ENCODE results near the gene ZNF367. TPM values are rescaled to one million over a fixed set of nuclear protein-coding genes. Genes with fewer than 3 reads are reported as not detected.
A peak's percentile ranks its signal among the peaks of the same experiment; 100 is the strongest.

The ZNF367 gene
- polyA plus RNA-seq (ENCODE audit: insufficient read length): 5.2 TPM

DNA sequence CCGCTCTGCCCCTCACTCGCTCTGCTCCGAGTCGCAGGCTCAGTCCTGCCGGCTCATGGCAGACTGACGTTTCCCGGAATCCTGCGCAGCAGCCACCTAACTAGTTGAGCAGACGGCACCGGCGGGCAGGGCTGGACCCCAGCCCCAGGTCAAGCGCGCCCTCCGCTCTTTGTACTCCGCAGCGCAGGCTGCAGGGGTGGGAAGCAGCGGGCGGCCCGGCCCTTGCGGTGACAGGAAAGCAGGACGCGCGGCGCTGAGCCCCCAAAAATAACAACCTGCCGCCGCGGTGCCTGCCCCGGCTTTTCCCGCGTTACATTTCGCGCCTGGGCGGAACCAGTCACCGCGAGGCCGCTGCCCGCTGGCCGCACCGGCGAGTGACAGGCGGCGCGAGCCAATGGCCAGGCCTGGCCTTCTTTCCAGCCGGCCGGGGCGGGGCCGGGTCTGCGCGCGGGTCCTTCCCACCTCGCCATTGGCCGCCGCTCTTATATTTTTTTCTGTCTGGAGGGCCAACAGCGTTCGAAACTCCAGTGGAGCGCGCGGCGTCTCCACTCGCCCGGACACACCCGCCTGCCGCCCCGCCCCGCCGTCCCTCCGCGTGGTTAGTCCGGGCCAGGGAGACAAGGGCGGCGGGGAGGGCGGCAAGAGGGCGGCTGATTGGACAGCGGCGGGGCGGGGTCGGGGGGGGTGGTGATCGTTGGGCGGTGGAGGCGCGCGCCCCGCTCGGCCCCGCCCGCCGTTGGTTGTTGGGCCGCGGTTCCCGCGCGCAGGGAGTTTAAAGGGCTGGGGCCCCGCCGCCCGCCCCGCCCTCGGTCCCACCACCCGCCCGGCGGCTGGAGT is at the start of gene ZNF367:
Gene ZNF367 (minus strand): TSS at position 288 of the 837 bp plus-strand sequence. CDS start 338 bp downstream, outside the sequence.
- peak; percentile 87 for DNase-seq (ENCODE audit: low read depth)

DNA sequence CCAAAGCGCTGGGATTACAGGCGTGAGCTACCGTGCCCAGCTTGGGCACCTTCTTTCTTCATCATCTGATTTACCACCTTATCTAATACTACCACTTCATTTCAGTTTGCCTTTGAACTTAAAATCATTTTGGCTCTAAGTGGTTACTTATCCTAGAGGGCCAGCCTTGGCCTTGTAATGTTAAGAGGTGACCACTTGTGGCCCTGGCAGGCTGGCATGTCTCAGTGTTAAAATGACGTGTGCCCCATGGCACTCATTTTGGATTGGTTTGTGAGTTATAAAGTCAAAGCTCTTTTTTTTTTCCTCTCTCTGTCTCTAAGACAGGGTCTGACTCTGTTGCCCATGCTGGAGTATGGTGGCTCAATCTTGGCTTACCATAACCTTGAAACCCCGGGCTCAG is 49.6 kb upstream of the ZNF367 start:
- DNase-seq (ENCODE audit: low read depth): no peak

DNA sequence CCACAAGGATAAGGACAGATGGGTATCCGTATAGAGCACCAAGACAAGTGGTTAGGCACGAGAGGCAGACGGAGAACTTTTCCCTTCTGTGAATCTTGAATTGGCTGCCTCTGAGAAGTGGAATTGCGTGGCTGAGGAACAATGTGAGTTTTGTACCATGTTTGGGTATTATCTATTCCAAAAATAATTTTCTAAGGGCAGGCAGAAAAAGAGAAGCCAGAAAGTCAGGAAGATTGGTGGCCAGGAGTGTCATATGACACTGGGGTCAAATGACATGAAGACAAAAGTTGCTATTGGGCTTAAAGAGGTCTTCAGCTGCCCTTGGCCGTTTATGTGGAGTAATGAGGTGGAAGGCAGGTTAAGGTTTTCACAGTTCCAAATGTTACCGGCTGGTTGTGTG is 46.3 kb upstream of the ZNF367 start:
- DNase-seq (ENCODE audit: low read depth): no peak

DNA sequence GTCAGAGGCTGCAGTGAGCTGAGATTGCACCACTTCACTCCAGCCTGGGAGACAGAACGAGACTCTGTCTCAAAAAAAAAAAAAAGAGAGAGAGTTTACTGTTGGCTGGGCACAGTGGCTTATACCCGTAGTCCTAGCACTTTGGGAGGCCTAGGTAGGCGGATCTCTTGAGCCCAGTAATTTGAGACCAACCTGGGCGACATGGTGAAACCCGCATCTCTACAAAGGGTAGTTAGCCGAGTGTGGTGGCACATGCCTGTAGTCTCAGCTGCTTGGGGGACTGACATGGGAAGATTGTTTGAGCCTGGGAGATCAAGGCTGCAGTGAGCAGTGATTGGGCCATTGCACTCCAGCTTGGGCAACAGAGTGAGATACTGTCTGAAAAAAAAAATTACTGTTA is 44.4 kb upstream of the ZNF367 start:
- no peak for DNase-seq (ENCODE audit: low read depth)

DNA sequence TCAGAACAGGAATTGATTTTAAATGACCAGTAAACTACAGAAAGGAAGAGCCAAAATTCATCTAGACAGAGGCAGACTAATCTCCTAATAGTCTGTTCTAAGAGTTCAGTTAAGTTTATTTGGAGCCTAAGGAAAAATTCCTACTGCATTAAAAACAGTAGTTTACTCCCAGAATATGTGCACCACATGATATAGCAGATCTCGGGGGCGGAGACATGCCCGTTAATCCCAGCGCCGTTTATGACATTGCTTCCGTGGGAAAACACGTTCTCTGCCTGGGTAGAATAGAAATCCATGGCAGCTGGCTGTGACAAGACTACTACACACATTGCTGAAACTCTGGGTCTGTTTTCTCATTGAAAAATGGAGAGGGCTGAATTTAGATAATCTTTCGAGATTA is 43.2 kb upstream of the ZNF367 start:
- DNase-seq (ENCODE audit: low read depth): no peak

DNA sequence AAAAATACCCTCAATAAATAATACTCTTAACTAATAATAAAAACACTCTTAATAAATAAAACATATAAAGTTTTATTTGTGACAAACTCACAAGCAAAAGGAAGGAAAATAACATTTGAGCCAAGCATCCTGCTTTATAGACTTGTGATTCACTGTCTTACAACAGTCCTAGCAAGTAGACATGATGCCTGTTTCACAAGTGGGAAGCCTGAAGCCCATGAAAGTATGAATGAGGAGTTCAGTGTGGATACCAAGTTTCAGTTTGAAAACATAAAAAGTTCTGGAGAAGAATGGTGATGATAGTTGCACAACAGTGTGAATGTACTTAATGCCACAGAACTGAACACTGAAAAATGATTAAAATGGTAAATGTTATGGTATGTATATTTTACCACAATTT is 42.7 kb upstream of the ZNF367 start:
- DNase-seq (ENCODE audit: low read depth): no peak

DNA sequence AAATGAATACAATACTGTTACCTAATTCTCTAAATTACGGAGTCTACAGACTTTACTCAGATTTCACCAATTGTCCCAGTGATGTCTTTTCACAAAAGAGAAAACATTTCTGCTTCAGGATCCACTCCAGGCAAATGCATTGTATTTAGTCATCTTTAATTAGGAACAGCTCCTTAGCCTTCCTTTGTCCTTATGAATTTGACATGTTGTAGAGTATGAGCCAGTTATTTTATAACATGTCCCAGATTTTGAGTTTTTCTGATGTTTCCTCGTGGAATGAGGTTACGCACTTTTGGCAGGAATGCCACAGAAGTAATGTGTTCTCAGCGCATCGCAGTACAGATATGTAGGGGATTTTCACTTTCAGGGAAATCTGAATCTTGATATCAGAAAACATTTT is 42.3 kb upstream of the ZNF367 start:
- DNase-seq (ENCODE audit: low read depth): peak; percentile 11

DNA sequence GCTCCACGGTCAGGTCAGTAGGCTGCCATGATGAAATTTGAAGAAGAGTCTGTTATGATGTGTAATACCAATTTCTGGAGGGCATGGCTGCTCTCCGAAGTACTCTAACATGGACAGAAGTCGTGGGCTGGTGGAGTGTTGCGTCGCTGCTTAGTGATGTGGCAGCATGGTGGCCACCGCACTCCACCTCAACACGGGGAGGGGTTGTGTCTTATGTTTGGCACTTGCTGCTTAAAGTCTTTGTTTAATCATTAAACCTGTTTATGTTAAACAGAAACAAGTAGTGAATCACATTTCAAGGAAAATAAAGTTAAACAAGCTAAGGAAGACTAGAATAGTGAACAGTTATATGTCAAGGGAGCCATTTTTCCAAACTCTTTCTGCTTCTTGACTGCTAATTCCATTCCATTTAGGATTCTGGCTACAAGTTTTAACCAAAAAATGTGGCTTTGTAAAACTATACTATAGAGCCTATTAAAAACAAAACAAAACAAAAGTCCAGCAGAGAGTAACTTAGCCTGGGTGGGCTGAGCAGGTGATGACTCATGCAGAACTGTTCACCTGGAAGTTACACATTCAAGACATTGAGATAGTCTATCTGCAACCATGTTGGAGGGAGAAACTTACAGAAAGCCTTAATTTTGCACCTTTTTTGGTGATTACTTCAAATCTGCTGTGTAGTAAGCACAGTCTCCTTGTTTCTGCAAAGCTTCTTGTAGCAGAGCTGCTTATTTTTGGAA is 41.3 kb upstream of the ZNF367 start:
- DNase-seq (ENCODE audit: low read depth): no peak

GRCh38 chr9:96458226-96458625 is 40.1 kb upstream of the ZNF367 start:
- no peak for DNase-seq (ENCODE audit: low read depth)

DNA sequence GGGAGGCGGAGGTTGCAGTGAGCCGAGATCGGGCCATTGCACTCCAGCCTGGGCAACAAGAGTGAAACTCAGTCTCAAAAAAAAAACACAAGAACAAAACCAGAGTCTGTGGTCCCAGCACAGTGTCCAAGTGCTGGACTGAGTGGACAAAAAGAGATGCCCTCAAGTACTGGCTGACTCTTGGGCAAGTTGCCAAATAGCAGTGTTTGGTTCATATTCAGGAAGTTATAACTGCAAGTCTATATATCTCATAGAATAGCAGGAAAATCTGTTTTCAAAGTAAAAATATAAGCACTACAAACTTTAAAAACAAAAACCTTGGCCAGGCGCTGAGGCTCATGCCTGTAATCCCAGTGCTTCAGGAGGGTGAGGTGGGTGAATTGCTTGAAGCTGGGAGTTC is 39.1 kb upstream of the ZNF367 start:
- DNase-seq (ENCODE audit: low read depth): no peak

DNA sequence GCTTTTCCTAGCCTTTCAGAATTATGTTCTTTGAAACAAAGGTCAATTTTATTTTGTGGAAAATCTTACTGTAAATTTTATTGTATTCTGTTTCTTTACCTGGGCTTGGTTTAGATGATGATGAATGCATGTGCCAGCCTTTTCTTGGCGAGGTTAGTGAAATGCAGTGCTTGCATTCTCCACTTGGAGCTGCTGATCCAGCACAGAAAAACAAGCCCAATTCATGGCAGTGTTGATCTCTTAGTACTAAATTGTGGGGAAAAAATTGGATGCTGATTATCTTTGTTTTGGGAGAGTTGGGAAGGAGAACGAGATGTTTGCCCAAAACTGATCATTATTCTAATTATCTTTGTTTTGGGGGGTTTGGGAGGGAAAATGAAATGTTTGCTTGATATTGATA is 35.5 kb upstream of the ZNF367 start:
- DNase-seq (ENCODE audit: low read depth): peak; percentile 20

- DNase-seq (ENCODE audit: low read depth): no peak
Observed at GRCh38 chr9:96450613-96451528, 32.7 kb upstream of the ZNF367 start.

DNA sequence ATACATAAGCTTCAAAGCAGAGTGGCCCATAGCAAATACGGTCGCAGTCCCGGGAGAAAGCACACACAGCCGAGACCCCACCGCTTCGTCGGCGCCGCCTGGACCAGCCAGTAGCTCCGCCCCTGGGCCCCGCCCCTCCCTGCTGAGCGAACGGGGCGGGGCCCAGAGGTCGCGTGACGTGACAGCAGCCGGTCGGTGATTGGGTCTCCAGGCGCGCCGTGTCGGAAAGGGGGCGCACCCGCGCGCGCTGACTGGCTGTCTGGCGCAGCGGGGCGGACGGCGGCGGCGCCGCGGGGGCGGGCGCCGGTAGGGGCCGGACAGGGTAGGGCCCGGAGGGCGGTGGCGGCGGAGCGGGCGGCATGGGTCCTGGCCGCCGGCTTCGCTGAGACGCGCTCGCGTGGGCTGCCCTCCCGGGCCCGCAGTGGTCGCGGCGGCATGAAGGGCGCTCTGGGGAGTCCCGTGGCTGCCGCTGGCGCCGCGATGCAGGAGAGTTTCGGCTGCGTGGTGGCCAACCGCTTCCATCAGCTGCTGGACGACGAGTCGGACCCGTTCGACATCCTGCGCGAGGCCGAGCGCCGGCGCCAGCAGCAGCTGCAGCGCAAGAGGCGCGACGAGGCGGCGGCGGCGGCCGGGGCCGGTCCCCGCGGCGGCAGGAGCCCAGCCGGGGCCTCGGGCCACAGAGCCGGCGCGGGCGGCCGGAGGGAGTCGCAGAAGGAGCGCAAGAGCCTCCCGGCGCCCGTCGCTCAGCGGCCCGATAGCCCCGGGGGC is 31.9 kb upstream of the ZNF367 start, which contains the start of gene HABP4:
Gene HABP4 (plus strand): TSS at position 325 of the 768 bp plus-strand sequence. CDS start 111 bp downstream, at position 436.
- DNase-seq (ENCODE audit: low read depth): peak; percentile 87

DNA sequence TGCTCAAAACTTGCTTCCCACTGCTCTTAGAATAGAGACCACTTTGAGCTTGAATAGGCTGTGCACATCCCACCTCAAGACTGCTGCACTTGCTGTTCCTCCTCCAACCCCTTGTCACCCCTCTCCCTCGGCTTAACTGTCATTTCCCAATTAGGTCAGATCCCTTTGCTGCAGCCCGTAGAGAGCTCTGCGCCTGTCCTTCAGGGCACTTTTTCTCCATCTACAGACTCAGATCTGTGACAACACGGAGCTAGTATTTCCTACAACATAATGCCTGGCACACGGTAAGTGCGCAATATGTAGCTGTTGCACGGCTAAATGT is 31.3 kb upstream of the ZNF367 start:
- no peak for DNase-seq (ENCODE audit: low read depth)

GRCh38 chr9:96448546-96449170 is 30.5 kb upstream of the ZNF367 start:
- DNase-seq (ENCODE audit: low read depth): no peak

- no peak for DNase-seq (ENCODE audit: low read depth)
Observed at GRCh38 chr9:96447406-96447805, 29.2 kb upstream of the ZNF367 start.

GRCh38 chr9:96442491-96442890 is 24.3 kb upstream of the ZNF367 start:
- DNase-seq (ENCODE audit: low read depth): no peak

- no peak for DNase-seq (ENCODE audit: low read depth)
Observed at GRCh38 chr9:96441798-96442445, 23.8 kb upstream of the ZNF367 start.

DNA sequence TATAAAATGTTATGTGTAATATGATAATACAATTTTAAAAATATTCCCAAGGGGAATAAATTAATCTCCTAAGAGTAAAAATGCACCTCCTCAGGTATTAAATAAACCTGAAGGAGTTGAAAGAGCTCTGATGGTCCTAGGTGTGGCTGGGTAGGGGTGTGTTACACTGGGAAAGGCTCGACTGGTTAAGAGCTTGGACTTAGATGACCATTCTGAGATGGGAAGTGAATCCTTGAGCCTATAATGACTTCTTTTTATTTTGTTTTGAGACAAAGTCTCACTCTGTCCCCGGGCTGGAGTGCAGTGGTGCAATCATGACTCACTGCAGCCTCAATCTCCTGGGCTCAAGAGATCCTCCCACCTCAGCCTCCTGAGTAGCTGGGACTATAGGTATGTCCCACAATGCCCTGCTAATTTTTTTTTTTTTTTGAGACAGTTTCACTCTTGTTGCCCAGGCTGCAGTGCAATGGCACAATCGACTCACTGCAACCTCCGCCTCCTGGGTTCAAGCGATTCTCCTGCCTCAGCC is 22.6 kb upstream of the ZNF367 start:
- DNase-seq (ENCODE audit: low read depth): no peak

GRCh38 chr9:96437454-96437853 is 19.3 kb upstream of the ZNF367 start:
- no peak for DNase-seq (ENCODE audit: low read depth)

Data from forelimb muscle (tissue), 1 donor.